22Rv1 (cell line): ENCODE results near the gene CAMSAP1.

ENCODE experiments used
- ZFX ChIP-seq: fragments of 450-650 bp; IDR thresholded peaks from 2 replicates; pipeline ENCODE4 v1.6.1; 2017; ENCODE audit warnings: antibody characterized with exemption, borderline replicate concordance
- TF ChIP-seq, protein P1 (sequence below): fragments of 450-650 bp; IDR thresholded peaks from 2 replicates; pipeline ENCODE4 v1.5.1; 2017; ENCODE audit warnings: mild to moderate bottlenecking

DNA sequence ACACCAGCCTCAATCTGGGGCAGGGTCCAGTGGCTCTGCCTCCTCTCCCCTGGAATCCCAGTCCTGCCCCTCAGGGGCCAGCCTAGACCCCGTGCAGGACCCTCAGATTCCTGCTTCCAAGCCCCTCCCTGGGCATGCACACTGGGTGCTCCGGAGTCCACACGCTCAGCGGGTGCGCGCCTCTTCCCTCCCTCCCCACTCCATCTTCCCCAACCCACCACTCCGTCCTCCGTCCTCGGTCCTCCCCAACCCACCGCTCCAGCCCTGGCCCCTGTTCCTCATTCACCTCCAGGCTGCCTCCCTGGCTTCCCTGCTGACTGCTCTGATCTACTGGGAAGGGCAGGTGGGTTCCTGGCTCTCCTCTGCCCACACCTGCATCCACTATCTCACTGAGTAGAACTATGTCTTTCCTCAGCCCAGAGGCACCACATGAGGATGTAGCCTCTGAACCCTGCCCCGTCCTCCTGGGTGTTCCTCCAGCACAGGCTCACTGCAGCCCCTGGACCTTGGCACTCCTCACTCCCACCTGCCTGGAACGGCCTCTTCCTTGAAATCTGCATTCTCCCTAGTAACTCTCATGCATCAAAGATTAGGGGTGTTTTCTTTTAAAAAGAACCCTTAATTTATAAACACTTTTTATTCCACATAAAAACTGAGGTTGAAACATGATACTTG is 92.8 kb downstream of the CAMSAP1 start:
- TF ChIP-seq, protein P1, sequence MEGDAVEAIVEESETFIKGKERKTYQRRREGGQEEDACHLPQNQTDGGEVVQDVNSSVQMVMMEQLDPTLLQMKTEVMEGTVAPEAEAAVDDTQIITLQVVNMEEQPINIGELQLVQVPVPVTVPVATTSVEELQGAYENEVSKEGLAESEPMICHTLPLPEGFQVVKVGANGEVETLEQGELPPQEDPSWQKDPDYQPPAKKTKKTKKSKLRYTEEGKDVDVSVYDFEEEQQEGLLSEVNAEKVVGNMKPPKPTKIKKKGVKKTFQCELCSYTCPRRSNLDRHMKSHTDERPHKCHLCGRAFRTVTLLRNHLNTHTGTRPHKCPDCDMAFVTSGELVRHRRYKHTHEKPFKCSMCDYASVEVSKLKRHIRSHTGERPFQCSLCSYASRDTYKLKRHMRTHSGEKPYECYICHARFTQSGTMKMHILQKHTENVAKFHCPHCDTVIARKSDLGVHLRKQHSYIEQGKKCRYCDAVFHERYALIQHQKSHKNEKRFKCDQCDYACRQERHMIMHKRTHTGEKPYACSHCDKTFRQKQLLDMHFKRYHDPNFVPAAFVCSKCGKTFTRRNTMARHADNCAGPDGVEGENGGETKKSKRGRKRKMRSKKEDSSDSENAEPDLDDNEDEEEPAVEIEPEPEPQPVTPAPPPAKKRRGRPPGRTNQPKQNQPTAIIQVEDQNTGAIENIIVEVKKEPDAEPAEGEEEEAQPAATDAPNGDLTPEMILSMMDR: no peak
- TF ChIP-seq ZFX: no peak
